22Rv1 (cell line): ENCODE results near the gene TNS3.

Source experiments
- ZFX ChIP-seq: fragments of 450-650 bp; IDR thresholded peaks from 2 replicates; pipeline ENCODE4 v1.6.1; 2017; ENCODE audit warnings: antibody characterized with exemption, borderline replicate concordance
- TF ChIP-seq, protein P1 (sequence below): fragments of 450-650 bp; IDR thresholded peaks from 2 replicates; pipeline ENCODE4 v1.5.1; 2017; ENCODE audit warnings: mild to moderate bottlenecking

DNA sequence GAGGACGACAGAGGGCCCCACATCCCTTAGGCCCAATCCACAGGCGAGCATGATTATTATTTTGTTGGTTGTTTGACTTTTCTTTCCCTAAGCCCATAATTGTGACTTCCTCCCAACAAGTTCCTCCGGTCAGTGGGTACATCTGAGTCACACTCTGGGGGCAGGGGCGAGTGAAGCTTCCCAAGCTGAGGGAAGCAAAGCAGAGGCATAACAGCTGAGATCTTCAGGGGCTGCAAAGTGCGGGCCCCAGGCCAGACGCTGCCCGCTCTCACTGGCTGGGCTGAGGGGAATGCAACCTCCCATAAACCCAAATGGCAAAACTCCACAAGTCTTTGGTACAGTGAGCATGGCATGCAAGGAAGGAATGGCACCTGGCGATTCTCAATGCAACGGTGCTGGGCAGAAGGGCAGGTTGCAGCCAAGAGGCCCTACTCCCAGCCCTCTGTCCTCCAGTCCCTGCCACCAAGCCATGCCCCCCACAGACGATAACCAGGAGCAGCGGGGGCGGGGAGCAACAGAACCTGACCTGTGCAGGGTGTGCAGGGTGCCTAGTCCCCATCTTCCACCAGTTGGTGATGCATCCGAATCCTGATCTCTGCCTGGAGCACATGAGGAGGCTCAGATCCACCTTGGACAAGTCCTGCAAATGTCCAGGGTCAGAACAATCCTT lies 25.3 kb downstream of the TNS3 start:
- TF ChIP-seq, protein P1, sequence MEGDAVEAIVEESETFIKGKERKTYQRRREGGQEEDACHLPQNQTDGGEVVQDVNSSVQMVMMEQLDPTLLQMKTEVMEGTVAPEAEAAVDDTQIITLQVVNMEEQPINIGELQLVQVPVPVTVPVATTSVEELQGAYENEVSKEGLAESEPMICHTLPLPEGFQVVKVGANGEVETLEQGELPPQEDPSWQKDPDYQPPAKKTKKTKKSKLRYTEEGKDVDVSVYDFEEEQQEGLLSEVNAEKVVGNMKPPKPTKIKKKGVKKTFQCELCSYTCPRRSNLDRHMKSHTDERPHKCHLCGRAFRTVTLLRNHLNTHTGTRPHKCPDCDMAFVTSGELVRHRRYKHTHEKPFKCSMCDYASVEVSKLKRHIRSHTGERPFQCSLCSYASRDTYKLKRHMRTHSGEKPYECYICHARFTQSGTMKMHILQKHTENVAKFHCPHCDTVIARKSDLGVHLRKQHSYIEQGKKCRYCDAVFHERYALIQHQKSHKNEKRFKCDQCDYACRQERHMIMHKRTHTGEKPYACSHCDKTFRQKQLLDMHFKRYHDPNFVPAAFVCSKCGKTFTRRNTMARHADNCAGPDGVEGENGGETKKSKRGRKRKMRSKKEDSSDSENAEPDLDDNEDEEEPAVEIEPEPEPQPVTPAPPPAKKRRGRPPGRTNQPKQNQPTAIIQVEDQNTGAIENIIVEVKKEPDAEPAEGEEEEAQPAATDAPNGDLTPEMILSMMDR, result no peak
- no peak for TF ChIP-seq ZFX
